A549 (cell line): Measurements from ENCODE around the gene ING5. TPM values are rescaled to one million over a fixed set of nuclear protein-coding genes. Genes with fewer than 3 reads are reported as not detected.

Experiments
- ATAC-seq, 2 experiments: fragments of 200-7000 bp in 1 of 2; fragments of >200 bp in 1 of 2; cut with Nextera tagmentation in 1 of 2; cut with Tn5 transposase in 1 of 2; 3 replicates each; pipeline versions ENCODE4 v1.8.0 to v1.9.1; 2018 to 2020; ENCODE audit warnings: mild to moderate bottlenecking in 1 of 2, moderate library complexity in 1 of 2
- CTCF ChIA-PET: fragments of 300-600 bp; sonication (Branson Sonifier 250); formaldehyde crosslinking; extraction: SDS; loops from one replicate; lab custom pipeline; 2021; ENCODE audit warnings: antibody characterized with exemption, inconsistent platforms; lab: Yijun Ruan, JAX
- POLR2A ChIA-PET: fragments of 350-600 bp; formaldehyde crosslinking; extraction: SDS; loops from one replicate; lab custom pipeline; 2021; ENCODE audit warnings: antibody characterized with exemption, inconsistent platforms; lab: Yijun Ruan, JAX
- DNase-seq, 2 experiments: peaks; one replicate each; pipeline versions ENCODE4 v3.0.0 to v3.0.0-alpha.2; 2011 to 2016; ENCODE audit warnings: low read depth in 1 of 2, low spot score in 1 of 2
- FAIRE-seq: peaks from 2 replicates; lab custom pipeline; 2011; peaks lifted over from hg19 to GRCh38; lab: Jason Lieb, UNC
- H3K27ac ChIP-seq, 2 experiments: fragments of >200 bp; sonication (Bioruptor Twin); formaldehyde crosslinking; 3 replicates each; pipeline ENCODE4 v1.5.1; 2016 to 2017
- H3K4me1 ChIP-seq: fragments of >200 bp; sonication (Bioruptor Twin); formaldehyde crosslinking; 3 replicates; pipeline ENCODE4 v1.6.1; 2016
- H3K4me2 ChIP-seq: fragments of >200 bp; sonication (Bioruptor Twin); formaldehyde crosslinking; 3 replicates; pipeline ENCODE4 v1.6.1; 2016
- H3K4me3 ChIP-seq: fragments of >200 bp; sonication (Bioruptor Twin); formaldehyde crosslinking; 3 replicates; pipeline ENCODE4 v1.5.1; 2016
- H3K9me3 ChIP-seq: fragments of >200 bp; sonication (Bioruptor Twin); formaldehyde crosslinking; 3 replicates; pipeline ENCODE4 v1.6.1; 2016
- BCL3 ChIP-seq: fragments of >200 bp; sonication (Bioruptor Twin); formaldehyde crosslinking; IDR thresholded peaks from 3 replicates; pipeline ENCODE4 v1.6.1; 2016
- CBX2 ChIP-seq: fragments of 200-600 bp; sonication (generic); IDR thresholded peaks from 2 replicates; pipeline ENCODE4 v1.6.1; 2016; ENCODE audit warnings: low read depth, mild to moderate bottlenecking, borderline replicate concordance
- CEBPB ChIP-seq, 2 experiments: fragments of >200 bp in 1 of 2; sonication (Bioruptor Twin) in 1 of 2; formaldehyde crosslinking in 1 of 2; IDR thresholded peaks; 2 replicates each; pipeline ENCODE4 v1.6.1; 2012 to 2016
- CTCF ChIP-seq: fragments of >200 bp; sonication (Bioruptor Twin); formaldehyde crosslinking; IDR thresholded peaks from 3 replicates; pipeline ENCODE4 v1.5.1; 2016
- E2F6 ChIP-seq: IDR thresholded peaks from 2 replicates; pipeline ENCODE4 v1.6.1; 2012; ENCODE audit warnings: low read depth, borderline replicate concordance
- EHMT2 ChIP-seq: fragments of 200-600 bp; sonication (generic); IDR thresholded peaks from 2 replicates; pipeline ENCODE4 v1.6.1; 2016; ENCODE audit warnings: antibody characterized with exemption, low read depth, mild to moderate bottlenecking, moderate library complexity
- ESRRA ChIP-seq: fragments of 150-350 bp; IDR thresholded peaks from 2 replicates; pipeline ENCODE4 v1.6.1; 2014; ENCODE audit warnings: mild to moderate bottlenecking, low read length, borderline replicate concordance
- FOSL2 ChIP-seq, 2 experiments: fragments of 450-650 bp in 1 of 2; fragments of >200 bp in 1 of 2; sonication (Bioruptor Twin) in 1 of 2; formaldehyde crosslinking; IDR thresholded peaks; 2 replicates each; pipeline versions ENCODE4 v1.5.0 to v1.6.1; 2016 to 2020; ENCODE audit warnings: mild to moderate bottlenecking in 1 of 2, moderate library complexity in 1 of 2
- HDAC2 ChIP-seq: fragments of 200-600 bp; sonication (generic); IDR thresholded peaks from 2 replicates; pipeline ENCODE4 v1.6.1; 2016
- HOXA7 ChIP-seq: fragments of 250-450 bp; sonication (Bioruptor Pico); IDR thresholded peaks from 2 replicates; pipeline ENCODE4 v1.5.0; 2020; ENCODE audit warnings: mild to moderate bottlenecking, moderate library complexity
- JUN ChIP-seq, 2 experiments: fragments of >200 bp; sonication (Bioruptor Twin); formaldehyde crosslinking; IDR thresholded peaks; 2 replicates in 1 of 2; 3 replicates in 1 of 2; pipeline ENCODE4 v1.6.1; 2016 to 2017
- KDM5A ChIP-seq: fragments of 200-600 bp; sonication (generic); IDR thresholded peaks from 2 replicates; pipeline ENCODE4 v1.6.1; 2016; ENCODE audit warnings: antibody characterized with exemption, mild to moderate bottlenecking
- MAZ ChIP-seq: fragments of 150-350 bp; IDR thresholded peaks from 2 replicates; pipeline ENCODE4 v1.6.1; 2014; ENCODE audit warnings: antibody characterized with exemption, low read depth, low read length, borderline replicate concordance
- PBX3 ChIP-seq: IDR thresholded peaks from 2 replicates; pipeline ENCODE4 v1.6.1; 2012
- POLR2AphosphoS2 ChIP-seq: conservative IDR thresholded peaks from 2 replicates; pipeline ENCODE4 v1.6.1; 2012; ENCODE audit warnings: low read length, improper control_type of control experiment, inconsistent platforms
- RAD21 ChIP-seq, 2 experiments: fragments of >200 bp in 1 of 2; sonication (Bioruptor Twin) in 1 of 2; formaldehyde crosslinking in 1 of 2; IDR thresholded peaks in 1 of 2; conservative IDR thresholded peaks in 1 of 2; 2 replicates in 1 of 2; 3 replicates in 1 of 2; pipeline ENCODE4 v1.6.1; 2012 to 2018; ENCODE audit warnings: inconsistent platforms in 1 of 2
- RFX5 ChIP-seq: fragments of 450-650 bp; IDR thresholded peaks from 2 replicates; pipeline ENCODE4 v1.7.1; 2014; ENCODE audit warnings: antibody characterized with exemption, mild to moderate bottlenecking, moderate library complexity
- ZFP36 ChIP-seq: fragments of 450-650 bp; IDR thresholded peaks from 2 replicates; pipeline ENCODE4 v1.6.1; 2014; ENCODE audit warnings: borderline replicate concordance; ENCODE audit not compliant: partially characterized antibody
- WGBS: methylation state at CpG from one replicate; pipeline ENCODE4 v1.1.6; 2017; ENCODE audit errors: missing lambda C conversion rate; 5-methylcytosine and 5-hydroxymethylcytosine counted together
- polyA plus RNA-seq, 4 experiments: library from polyadenylated mRNA; depleted of rRNA in 3 of 4; stranded (reverse); fragments of >200 nt; fragmentation: RNase III in 1 of 4; extraction: RNeasy Plus Mini Kit Qiagen cat#74134 plus additional on column Dnase treatment in 1 of 4; gene quantifications; 2 replicates in 3 of 4; 3 replicates in 1 of 4; pipeline ENCODE4 v1.2.3, GENCODE V29; 2011 to 2017
- TF ChIP-seq, protein P1 (sequence below): IDR thresholded peaks from 2 replicates; pipeline ENCODE4 v1.6.1; 2012
- TF ChIP-seq, protein P2 (sequence below): fragments of 450-650 bp; IDR thresholded peaks from 2 replicates; pipeline ENCODE4 v1.6.1; 2014; ENCODE audit warnings: antibody characterized with exemption

The ING5 gene
- polyA plus RNA-seq, 2 of the 4 experiments (the other 2 are of a cell fraction), result 28.6 to 29.6 TPM

DNA sequence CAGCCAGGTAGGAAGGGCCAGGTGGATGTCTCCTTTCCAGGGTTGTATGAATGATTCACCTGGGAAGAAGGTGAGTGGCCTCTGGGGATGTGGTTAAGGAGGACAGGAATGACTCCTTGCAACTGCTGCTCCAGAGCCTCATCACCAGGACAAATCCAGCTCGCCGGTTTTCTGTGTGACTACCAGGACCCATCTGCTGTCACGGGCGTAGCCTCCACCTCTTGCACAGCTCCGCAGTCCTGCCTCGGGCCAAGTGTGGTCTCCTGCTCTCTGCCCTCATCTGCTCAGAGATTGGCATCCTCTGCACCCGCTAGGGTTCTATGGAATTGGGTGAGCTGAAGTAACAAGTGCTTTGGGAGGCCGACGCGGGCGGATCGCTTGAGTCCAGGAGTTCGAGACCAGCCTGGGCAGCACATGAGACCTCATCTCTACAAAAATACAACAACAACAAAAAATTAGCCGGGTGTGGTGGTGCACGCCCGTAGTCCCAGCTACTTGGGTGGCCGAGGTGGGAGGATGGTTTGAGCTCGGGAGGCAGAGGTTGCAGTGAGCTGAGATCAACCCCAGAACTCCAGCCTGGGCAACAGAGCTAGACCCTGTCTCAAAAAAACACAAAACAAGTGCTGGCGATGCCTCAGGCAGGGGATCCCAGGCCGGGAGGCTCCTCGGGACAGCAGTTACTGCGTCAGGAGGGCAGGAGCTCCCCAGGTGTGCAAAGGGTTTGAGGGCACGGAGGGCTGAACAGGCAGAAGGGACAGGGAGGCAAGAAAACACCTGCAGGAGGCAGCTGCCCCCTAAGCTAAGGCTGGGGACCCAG is 31.8 kb downstream of the ING5 start:
- no peak for FAIRE-seq
- Histone ChIP-seq H3K4me3 (peak overlapping the region; percentile 97), H3K4me1 (peaks cover 5% of the 10 kb centered on the region; the same call in 1 of the 3 replicates), H3K4me2 (peak overlapping the region; percentile 89), H3K27ac (peak overlapping the region; percentile 99), H3K9me3 (no peaks in the 10 kb centered on the region)
- POLR2A ChIA-PET, result interaction anchor here (1.2 to 2.4 kb wide), 3 partner anchors 26 to 32 kb away, joined by 4 to 23 read pairs (median 6); partner anchors contain the start of gene ING5
- no peak for DNase-seq
- no peak for TF ChIP-seq ZFP36
- no peak for TF ChIP-seq ESRRA
- no peak for TF ChIP-seq RAD21 (conservative IDR thresholded peaks at IDR 0.05 in 1 of 2, IDR thresholded peaks at IDR 0.05 in 1 of 2)
- no peak for TF ChIP-seq HDAC2
- no peak for TF ChIP-seq RFX5
- TF ChIP-seq KDM5A, result no peak
- 84% methylated on average over 23 of the region's 23 CpGs for WGBS
- ATAC-seq, result no peak
- CTCF ChIA-PET, result interaction anchor here (0.7 to 4.3 kb wide), 8 partner anchors 9 to 882 kb away, joined by 3 to 18 read pairs (median 6); no protein-coding TSS in a partner anchor

DNA sequence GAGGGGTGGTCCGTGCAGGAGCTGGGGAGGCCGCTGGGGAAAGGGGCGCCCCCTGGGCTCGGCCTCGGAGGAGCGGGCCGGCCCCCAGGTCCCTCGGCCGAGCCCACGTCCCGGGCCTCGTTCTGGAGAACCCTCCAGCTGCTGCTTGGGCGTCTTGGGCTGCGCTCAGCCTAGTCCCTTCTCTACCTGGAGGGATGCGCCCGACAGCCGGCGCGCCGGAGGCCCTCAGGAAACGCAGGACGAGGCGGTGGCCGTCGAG is 32.3 kb downstream of the ING5 start:
- FAIRE-seq (no peak), ATAC-seq (peak; percentile 35 to 57; a peak in 4 of 6 replicates), DNase-seq (no peak)
- Histone ChIP-seq H3K4me2 (peak overlapping the region; percentile 89), H3K4me1 (peaks cover 5% of the 10 kb centered on the region; the same call in 1 of the 3 replicates), H3K27ac (peak overlapping the region; percentile 99), H3K9me3 (no peaks in the 10 kb centered on the region), H3K4me3 (peak overlapping the region; percentile 97)
- ChIA-PET CTCF (interaction anchor here (0.7 to 4.3 kb wide), 8 partner anchors 10 to 883 kb away, joined by 3 to 18 read pairs (median 6); partner anchors contain the start of genes HDLBP and SEPTIN2), POLR2A (interaction anchor here (1.2 to 2.4 kb wide), 3 partner anchors 25 to 378 kb away, joined by 3 to 23 read pairs (median 4); partner anchors contain the start of genes FARP2 and ING5)
- WGBS, result 5% methylated on average over 10 of the region's 25 CpGs
- TF ChIP-seq CTCF (peak; percentile 31; the same call in 2 of the 3 replicates), JUN (IDR thresholded peaks at IDR 0.05) (0 out of 5 replicates have a peak, but pooled peaks of 1 of the 2 experiments have one; percentile 15), POLR2AphosphoS2 (no peak), E2F6 (0 out of 2 replicates have a peak, but pooled peaks have one; percentile 22)

DNA sequence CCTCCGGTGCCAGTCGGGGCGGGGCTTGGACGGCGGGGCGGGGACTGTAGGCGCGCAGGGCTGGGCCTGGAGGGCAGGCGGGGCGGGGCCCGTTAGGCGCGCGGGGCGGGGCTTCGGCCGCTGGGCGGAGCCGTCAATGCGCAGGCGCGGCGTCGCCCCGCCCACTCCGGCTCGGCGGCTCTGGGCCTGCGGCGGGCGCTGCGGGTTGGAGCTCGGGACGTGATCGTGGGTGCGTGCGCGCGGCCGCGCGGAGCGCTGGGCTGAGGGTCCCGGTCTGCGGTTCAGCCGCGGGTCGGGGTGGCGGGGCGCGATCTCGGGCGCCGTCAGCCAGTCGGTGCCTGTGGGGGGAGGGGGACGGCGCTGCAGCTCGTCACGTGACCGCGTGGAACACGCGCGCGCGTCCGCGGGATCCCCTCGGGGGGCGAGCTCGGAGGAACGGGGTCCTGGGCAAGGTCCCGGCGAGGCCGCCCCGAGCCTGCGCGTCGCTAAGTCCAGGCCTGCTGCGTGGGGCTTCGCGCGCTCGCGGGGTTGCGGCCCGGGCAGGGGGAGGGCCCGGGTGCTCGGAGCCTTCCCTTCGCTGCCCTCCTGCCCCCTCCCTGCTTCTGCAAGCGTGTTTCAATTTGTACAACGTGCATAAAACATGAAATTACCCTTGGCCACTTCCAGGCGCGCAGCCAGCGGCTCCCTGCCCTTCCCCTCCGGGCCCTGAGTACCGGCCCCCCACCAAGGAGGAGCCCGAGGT is 32.8 kb downstream of the ING5 start, which contains the start of gene D2HGDH:
Gene D2HGDH, plus strand, starts transcription at position 164 of the 742 bp plus-strand sequence. CDS start 595 bp downstream, outside the sequence.
- CTCF ChIA-PET, result interaction anchor here (0.9 to 4.3 kb wide), 6 partner anchors 10 to 883 kb away, joined by 3 to 18 read pairs (median 10); partner anchors contain the start of genes HDLBP and SEPTIN2
- WGBS, result 0% methylated on average over 11 of the region's 98 CpGs
- no peak; the same call in 2 of the 3 replicates for TF ChIP-seq BCL3
- TF ChIP-seq HOXA7 (CRISPR knock-in tag), result no peak
- no peak for TF ChIP-seq MAZ
- no peak for TF ChIP-seq ZFP36
- no peak for TF ChIP-seq PBX3
- no peak for TF ChIP-seq CEBPB (IDR thresholded peaks at IDR 0.05)
- no peak for TF ChIP-seq FOSL2 (IDR thresholded peaks at IDR 0.05)
- peak; percentile 21; the same call in 1 of the 2 replicates for TF ChIP-seq FOSL2 (CRISPR knock-in tag; IDR thresholded peaks at IDR 0.05)
- TF ChIP-seq EHMT2, result no peak
- no peak; the same call in 1 of the 2 replicates for TF ChIP-seq HDAC2
- TF ChIP-seq, protein P1, sequence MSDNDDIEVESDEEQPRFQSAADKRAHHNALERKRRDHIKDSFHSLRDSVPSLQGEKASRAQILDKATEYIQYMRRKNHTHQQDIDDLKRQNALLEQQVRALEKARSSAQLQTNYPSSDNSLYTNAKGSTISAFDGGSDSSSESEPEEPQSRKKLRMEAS, result peak; percentile 41; the same call in 1 of the 2 replicates
- TF ChIP-seq, protein P2, sequence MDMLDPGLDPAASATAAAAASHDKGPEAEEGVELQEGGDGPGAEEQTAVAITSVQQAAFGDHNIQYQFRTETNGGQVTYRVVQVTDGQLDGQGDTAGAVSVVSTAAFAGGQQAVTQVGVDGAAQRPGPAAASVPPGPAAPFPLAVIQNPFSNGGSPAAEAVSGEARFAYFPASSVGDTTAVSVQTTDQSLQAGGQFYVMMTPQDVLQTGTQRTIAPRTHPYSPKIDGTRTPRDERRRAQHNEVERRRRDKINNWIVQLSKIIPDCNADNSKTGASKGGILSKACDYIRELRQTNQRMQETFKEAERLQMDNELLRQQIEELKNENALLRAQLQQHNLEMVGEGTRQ, result peak; percentile 83
- TF ChIP-seq CBX2, result no peak
- TF ChIP-seq JUN (IDR thresholded peaks at IDR 0.05), result peak; percentile 79 to 93; a peak in 4 of 5 replicates

More for the DNA sequence above, 32.8 kb downstream of the ING5 start, which contains the start of gene D2HGDH:
- DNase-seq (peak; percentile 63 to 86), FAIRE-seq (no peak), ATAC-seq (peak; percentile 74 to 83)
- Histone ChIP-seq H3K4me2 (peak within 1 kb of the TSS; percentile 89), H3K27ac (peak within 1 kb of the TSS; percentile 99), H3K4me1 (peaks cover 5% of the 10 kb centered on the region; the same call in 1 of the 3 replicates), H3K4me3 (peak within 1 kb of the TSS; percentile 97), H3K9me3 (no peaks in the 10 kb centered on the region)
- POLR2A ChIA-PET, result interaction anchor here (0.5 to 2.4 kb wide), 4 partner anchors 22 to 379 kb away, joined by 3 to 23 read pairs (median 6); partner anchors contain the start of genes FARP2 and ING5
